Right ventricle myocardium inferior (tissue), 1 donor: Measurements from ENCODE around the gene MAST2. TPM values are rescaled to one million over a fixed set of nuclear protein-coding genes. Genes with fewer than 3 reads are reported as not detected.

Experiments
- ATAC-seq: fragments of 200-7000 bp; cut with Tn5 transposase; one replicate; pipeline ENCODE4 v1.9.1; 2020; ENCODE audit warnings: mild to moderate bottlenecking, moderate library complexity
- DNase-seq: peaks from one replicate; pipeline ENCODE4 v3.0.0; 2021; ENCODE audit errors: missing footprints
- intact Hi-C: fragments of 100-400 bp; cut with DNase I; formaldehyde crosslinking; loops from one replicate; pipeline ENCODE4 v1.11.0; 2022
- long read RNA-seq: library from polyadenylated mRNA; unstranded; transcript quantifications from one replicate; pipeline ENCODE4 v2.0.0, GENCODE V29; 2021
- total RNA-seq: library from RNA; stranded (reverse); fragmentation: NEBNext Ultra II Directional; extraction: Animal tissue kit (Norgen Biotek cat#: 25700); gene quantifications from one replicate; pipeline ENCODE4 v1.2.1, GENCODE V29; 2021
- donor health status: DM: no; HTN: yes; CAD: no; lungs with severe emphysema.

Gene MAST2
- 100 TPM for total RNA-seq
- long read RNA-seq, partial matches to known transcripts = 48 of 53 reads
- long read RNA-seq, other reads (novel, unspliced or antisense) = 5 of 53 reads

GRCh38 chr1:45803299-45803780 lies at the start of gene MAST2:
TSS of gene MAST2 (plus strand) at chr1:45803612. CDS start at chr1:45803896, 284 bp downstream.
- peak; percentile 96 for DNase-seq
- intact Hi-C loops = loop anchor here (5.0 kb wide), 1 partner anchor 51 kb away; the partner anchor contains the start of gene IPP
- peak; percentile 98 for ATAC-seq

- ATAC-seq (no peak), DNase-seq (no peak)
- intact Hi-C loops = no loop called here
Observed at GRCh38 chr1:45755697-45756096, 47.7 kb upstream of the MAST2 start.

GRCh38 chr1:45762291-45762690 lies 41.1 kb upstream of the MAST2 start:
- DNase-seq = no peak
- intact Hi-C loops = no loop called here
- no peak for ATAC-seq

- DNase-seq (no peak), ATAC-seq (no peak)
- intact Hi-C loops = no loop called here
Observed at GRCh38 chr1:45765999-45766792, 37.2 kb upstream of the MAST2 start.

GRCh38 chr1:45767035-45767434 lies 36.4 kb upstream of the MAST2 start:
- intact Hi-C loops = no loop called here
- no peak for DNase-seq
- ATAC-seq = no peak

GRCh38 chr1:45769261-45769932 lies 34.0 kb upstream of the MAST2 start:
- ATAC-seq = no peak
- no peak for DNase-seq
- intact Hi-C loops = no loop called here

- intact Hi-C loops = no loop called here
- ATAC-seq = no peak
- no peak for DNase-seq
Observed at GRCh38 chr1:45772971-45773370, 30.4 kb upstream of the MAST2 start.

GRCh38 chr1:45775794-45776193 lies 27.6 kb upstream of the MAST2 start:
- ATAC-seq (no peak), DNase-seq (no peak)
- intact Hi-C loops = no loop called here

GRCh38 chr1:45785583-45785982 lies 17.8 kb upstream of the MAST2 start:
- DNase-seq = no peak
- no peak for ATAC-seq
- intact Hi-C loops = no loop called here

GRCh38 chr1:45787905-45788304 lies 15.5 kb upstream of the MAST2 start:
- no peak for DNase-seq
- intact Hi-C loops = no loop called here
- ATAC-seq = no peak

- ATAC-seq = no peak
- intact Hi-C loops = no loop called here
Observed at GRCh38 chr1:45789601-45790000, 13.8 kb upstream of the MAST2 start.

GRCh38 chr1:45792744-45793143 lies 10.7 kb upstream of the MAST2 start:
- intact Hi-C loops = no loop called here
- no peak for ATAC-seq
- DNase-seq = no peak

More at GRCh38 chr1:45789601-45790000, 13.8 kb upstream of the MAST2 start:
- no peak for DNase-seq

- intact Hi-C loops = no loop called here
- DNase-seq (no peak), ATAC-seq (no peak)
Observed at GRCh38 chr1:45793942-45794604, 9.3 kb upstream of the MAST2 start.

GRCh38 chr1:45796381-45796780 lies 7.0 kb upstream of the MAST2 start:
- intact Hi-C loops = no loop called here
- DNase-seq = no peak
- no peak for ATAC-seq

GRCh38 chr1:45796946-45797345 lies 6.5 kb upstream of the MAST2 start:
- intact Hi-C loops = no loop called here
- no peak for ATAC-seq

GRCh38 chr1:45800899-45801298 lies 2.5 kb upstream of the MAST2 start:
- DNase-seq (no peak), ATAC-seq (no peak)
- intact Hi-C loops = loop anchor here (5.0 kb wide), 1 partner anchor 49 kb away; the partner anchor contains the start of gene IPP

More at GRCh38 chr1:45796946-45797345, 6.5 kb upstream of the MAST2 start:
- DNase-seq = no peak

GRCh38 chr1:45802343-45803298 lies 791 bp upstream of the MAST2 start:
- intact Hi-C loops = loop anchor here (5.0 kb wide), 1 partner anchor 50 kb away; the partner anchor contains the start of gene IPP
- peak; percentile 91 for ATAC-seq
- DNase-seq = peak; percentile 77
